MM.1S (cell line): Measurements from ENCODE around the gene BAG5.
A peak's percentile ranks its signal among the peaks of the same experiment; 100 is the strongest.

Experiments
- DNase-seq: peaks from one replicate; pipeline ENCODE4 v3.0.0-alpha.2; 2015
- H2AFZ ChIP-seq: fragments of 300-600 bp; sonication (generic); 2 replicates; pipeline ENCODE4 v1.6.0; 2016; ENCODE audit warnings: antibody characterized with exemption, low read length
- H3F3A ChIP-seq: fragments of 300-600 bp; sonication (generic); 2 replicates; pipeline ENCODE4 v1.6.1; 2016; ENCODE audit warnings: mild to moderate bottlenecking, antibody characterized with exemption, low read length, moderate library complexity, mixed read lengths; ENCODE audit not compliant: insufficient read depth
- H3K27ac ChIP-seq: fragments of 300-600 bp; sonication (generic); 2 replicates; pipeline ENCODE4 v1.5.1; 2016; ENCODE audit warnings: mild to moderate bottlenecking, low read length
- H3K27me3 ChIP-seq: fragments of 300-600 bp; sonication (generic); replicated peaks from 2 replicates; pipeline ENCODE4 v1.6.0; 2016; ENCODE audit warnings: low read length; ENCODE audit not compliant: insufficient read depth
- H3K36me3 ChIP-seq: fragments of 300-600 bp; sonication (generic); replicated peaks from 2 replicates; pipeline ENCODE4 v1.6.1; 2016; ENCODE audit warnings: mild to moderate bottlenecking, low read length, mixed read lengths; ENCODE audit not compliant: insufficient read depth
- H3K4me1 ChIP-seq: fragments of 300-600 bp; sonication (generic); 2 replicates; pipeline ENCODE4 v1.6.1; 2016; ENCODE audit warnings: low read length, mixed read lengths
- H3K4me2 ChIP-seq: fragments of 300-600 bp; sonication (generic); 2 replicates; pipeline ENCODE4 v1.6.0; 2016; ENCODE audit warnings: low read depth, low read length
- H3K4me3 ChIP-seq: fragments of 300-600 bp; sonication (generic); 2 replicates; pipeline ENCODE4 v1.5.1; 2016; ENCODE audit warnings: low read length, mixed read lengths
- H3K79me2 ChIP-seq: fragments of 300-600 bp; sonication (generic); 2 replicates; pipeline ENCODE4 v1.6.1; 2016; ENCODE audit warnings: mixed run types, low read length, mixed read lengths
- H3K9ac ChIP-seq: fragments of 300-600 bp; sonication (generic); 2 replicates; pipeline ENCODE4 v1.6.1; 2016; ENCODE audit warnings: low read length, mixed read lengths
- H3K9me2 ChIP-seq: fragments of 300-600 bp; sonication (generic); replicated peaks from 2 replicates; pipeline ENCODE4 v1.6.1; 2016; ENCODE audit warnings: mild to moderate bottlenecking, low read length, mixed read lengths; ENCODE audit not compliant: insufficient read depth
- H3K9me3 ChIP-seq: fragments of 300-600 bp; sonication (generic); replicated peaks from 2 replicates; pipeline ENCODE4 v1.6.1; 2016; ENCODE audit warnings: mild to moderate bottlenecking, low read length, mixed read lengths; ENCODE audit not compliant: insufficient read depth
- H4K20me1 ChIP-seq: fragments of 300-600 bp; sonication (generic); 2 replicates; pipeline ENCODE4 v1.6.1; 2016; ENCODE audit warnings: mild to moderate bottlenecking, low read length, moderate library complexity, mixed read lengths; ENCODE audit not compliant: insufficient read depth
- CTCF ChIP-seq: fragments of 300-600 bp; sonication (generic); IDR thresholded peaks from 2 replicates; pipeline ENCODE4 v1.5.1; 2016; ENCODE audit warnings: antibody characterized with exemption, low read length, mixed read lengths
- EZH2 ChIP-seq: fragments of 300-600 bp; sonication (generic); optimal IDR thresholded peaks from 2 replicates; pipeline ENCODE3; 2017; ENCODE audit warnings: low read depth, mild to moderate bottlenecking, antibody characterized with exemption, low read length, mixed read lengths
- EZH2phosphoT487 ChIP-seq: fragments of 300-600 bp; sonication (generic); IDR thresholded peaks from 2 replicates; pipeline ENCODE4 v1.6.1; 2018; ENCODE audit warnings: antibody characterized with exemption, low read length

The BAG5 gene

DNA sequence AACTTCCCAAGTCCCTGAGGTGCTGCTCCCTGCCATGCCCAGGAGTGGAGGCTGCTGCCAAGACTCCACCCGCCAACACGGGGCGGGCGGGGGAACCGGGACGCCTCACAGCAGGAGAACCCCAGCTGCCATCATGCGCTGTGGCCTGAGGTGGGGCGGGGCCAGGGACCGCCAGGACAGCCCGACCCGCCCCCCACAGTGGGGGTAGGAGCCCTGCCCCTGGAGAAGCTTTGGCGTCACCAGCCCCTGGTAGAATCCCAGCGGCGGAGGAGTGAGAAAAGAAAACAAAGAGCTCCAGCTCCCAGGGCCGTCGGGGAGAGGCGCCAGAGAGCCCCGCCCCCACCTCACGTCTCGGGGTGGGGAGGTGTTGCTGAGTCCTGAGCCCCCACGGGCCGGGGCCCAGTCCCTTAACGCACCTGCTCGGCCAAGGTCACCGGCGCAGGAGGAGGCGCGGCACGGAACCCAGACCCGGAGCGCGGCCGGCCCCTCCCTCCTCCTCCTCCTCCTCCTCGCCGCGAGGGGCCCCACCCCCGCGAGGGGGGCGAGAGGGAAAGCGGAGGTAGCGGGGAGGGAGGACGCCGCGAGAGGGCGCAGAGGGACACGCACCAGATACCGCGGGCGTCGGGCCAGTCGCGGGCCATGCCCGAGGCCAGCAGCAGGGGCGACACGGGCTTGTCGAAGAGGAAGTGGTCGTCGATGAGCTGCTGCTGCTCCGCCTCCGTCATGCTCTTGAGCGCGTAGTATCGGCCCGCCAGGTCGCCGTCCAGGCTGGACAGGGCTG is 41.6 kb downstream of the BAG5 start:
- peak overlapping the region; percentile 60 for H3K4me2 ChIP-seq
- TF ChIP-seq EZH2phosphoT487 (no peak), CTCF (0 out of 2 replicates have a peak, but pooled peaks have one; percentile 22)
- H3K79me2 ChIP-seq = no peaks in the 10 kb centered on the region
- peak overlapping the region; percentile 57 for H3K4me3 ChIP-seq
- no peaks in the 10 kb centered on the region; the same call in 1 of the 2 replicates for H3K27me3 ChIP-seq
- no peaks in the 10 kb centered on the region for H4K20me1 ChIP-seq
- no peaks in the 10 kb centered on the region for H3K36me3 ChIP-seq
- peak; percentile 46 for DNase-seq
- no peaks in the 10 kb centered on the region for H3K4me1 ChIP-seq
- peak overlapping the region; percentile 35; the same call in 1 of the 2 replicates for H2AFZ ChIP-seq
- H3F3A ChIP-seq = no peaks in the 10 kb centered on the region
- no peak overlapping the region for H3K27ac ChIP-seq
- no peak overlapping the region for H3K9ac ChIP-seq
- H3K9me2 ChIP-seq = no peaks in the 10 kb centered on the region
- no peaks in the 10 kb centered on the region for H3K9me3 ChIP-seq

DNA sequence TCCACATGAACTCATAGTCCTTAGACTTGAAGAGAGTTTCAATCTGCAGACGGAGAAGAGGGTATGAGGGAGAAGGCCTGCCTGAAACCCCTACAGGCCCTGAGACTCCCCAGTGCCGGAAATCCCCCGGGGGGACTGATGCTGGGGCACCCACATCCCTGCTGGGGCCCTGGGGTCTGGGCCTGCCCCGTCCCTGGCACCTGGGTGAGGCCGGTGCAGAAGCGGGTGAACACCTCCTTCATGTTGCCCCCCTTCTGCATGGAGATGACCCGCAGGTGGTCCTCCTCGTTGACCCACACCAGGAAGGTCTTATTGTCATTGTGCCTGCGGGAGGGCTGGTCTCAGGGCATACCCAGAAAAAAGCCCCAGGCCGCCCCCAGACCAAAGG is 42.2 kb downstream of the BAG5 start:
- H3K27ac ChIP-seq = no peak overlapping the region
- no peaks in the 10 kb centered on the region for H3K9me2 ChIP-seq
- H3K9ac ChIP-seq = no peak overlapping the region
- H3K4me2 ChIP-seq = peak overlapping the region; percentile 60
- H3F3A ChIP-seq = no peaks in the 10 kb centered on the region
- no peaks in the 10 kb centered on the region; the same call in 1 of the 2 replicates for H3K27me3 ChIP-seq
- no peaks in the 10 kb centered on the region for H3K79me2 ChIP-seq
- H3K4me1 ChIP-seq = no peaks in the 10 kb centered on the region
- no peaks in the 10 kb centered on the region for H3K36me3 ChIP-seq
- no peak overlapping the region for H2AFZ ChIP-seq
- H3K4me3 ChIP-seq = peak overlapping the region; percentile 57; the same call in 1 of the 2 replicates
- TF ChIP-seq CTCF = no peak
- no peak for TF ChIP-seq EZH2
- TF ChIP-seq EZH2phosphoT487 = no peak
- no peak for DNase-seq
- no peaks in the 10 kb centered on the region for H3K9me3 ChIP-seq
- H4K20me1 ChIP-seq = no peaks in the 10 kb centered on the region

DNA sequence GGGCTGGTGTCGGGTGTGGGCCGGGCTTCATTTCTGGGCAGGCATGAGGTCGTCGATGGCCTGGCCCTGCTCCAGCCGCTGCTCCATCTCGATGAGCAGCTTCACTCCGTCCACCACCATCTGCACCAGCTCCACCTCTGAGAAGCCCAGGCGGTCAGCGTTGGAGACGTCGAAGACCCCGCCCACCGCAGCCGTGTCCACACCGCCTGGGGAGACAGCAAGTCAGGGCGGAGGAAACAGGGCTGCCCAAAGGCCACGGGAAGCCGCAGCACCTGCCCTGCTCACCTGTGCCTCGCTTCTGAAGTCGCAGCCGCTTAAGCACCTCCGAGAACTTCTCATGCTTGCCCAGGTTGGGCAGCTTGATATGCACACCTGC is 42.6 kb downstream of the BAG5 start:
- Histone ChIP-seq H3K79me2 (no peaks in the 10 kb centered on the region), H3K9me3 (no peaks in the 10 kb centered on the region), H3K4me2 (no peak overlapping the region), H3K36me3 (no peaks in the 10 kb centered on the region), H3F3A (no peaks in the 10 kb centered on the region), H3K4me1 (no peaks in the 10 kb centered on the region), H3K27ac (no peak overlapping the region), H3K27me3 (no peaks in the 10 kb centered on the region; the same call in 1 of the 2 replicates), H3K4me3 (no peak overlapping the region), H4K20me1 (no peaks in the 10 kb centered on the region), H3K9ac (no peak overlapping the region), H2AFZ (no peak overlapping the region), H3K9me2 (no peaks in the 10 kb centered on the region)
- no peak for DNase-seq
- TF ChIP-seq CTCF (no peak), EZH2 (no peak), EZH2phosphoT487 (no peak)
